ENCODE data around the gene TMEM115. TPM values are rescaled to one million over a fixed set of nuclear protein-coding genes. Genes with fewer than 3 reads are reported as not detected.
A peak's percentile ranks its signal among the peaks of the same experiment; 100 is the strongest.

The TMEM115 gene
- total RNA-seq, 1 donor from 2014 or later, result 19.7 TPM

- Histone ChIP-seq H3K27me3 (ENCODE audit: control insufficient read depth, insufficient read depth, low read length) (no peaks in the 10 kb centered on the region), H3K4me3 (ENCODE audit: low read depth, low read length) (peak overlapping the region; percentile 67), H3K36me3 (ENCODE audit: control insufficient read depth, insufficient read depth, low read length) (peaks cover 29% of the 10 kb centered on the region)
- FAIRE-seq (no peak), DNase-seq (ENCODE audit: low read depth) (no peak)
- no peak for TF ChIP-seq CTCF (IDR thresholded peaks at IDR 0.05; ENCODE audit: insufficient read depth, low read length, severe bottlenecking)
These were observed 9.2 kb downstream of the TMEM115 start for GRCh38 chr3:50350213-50350526.

DNA sequence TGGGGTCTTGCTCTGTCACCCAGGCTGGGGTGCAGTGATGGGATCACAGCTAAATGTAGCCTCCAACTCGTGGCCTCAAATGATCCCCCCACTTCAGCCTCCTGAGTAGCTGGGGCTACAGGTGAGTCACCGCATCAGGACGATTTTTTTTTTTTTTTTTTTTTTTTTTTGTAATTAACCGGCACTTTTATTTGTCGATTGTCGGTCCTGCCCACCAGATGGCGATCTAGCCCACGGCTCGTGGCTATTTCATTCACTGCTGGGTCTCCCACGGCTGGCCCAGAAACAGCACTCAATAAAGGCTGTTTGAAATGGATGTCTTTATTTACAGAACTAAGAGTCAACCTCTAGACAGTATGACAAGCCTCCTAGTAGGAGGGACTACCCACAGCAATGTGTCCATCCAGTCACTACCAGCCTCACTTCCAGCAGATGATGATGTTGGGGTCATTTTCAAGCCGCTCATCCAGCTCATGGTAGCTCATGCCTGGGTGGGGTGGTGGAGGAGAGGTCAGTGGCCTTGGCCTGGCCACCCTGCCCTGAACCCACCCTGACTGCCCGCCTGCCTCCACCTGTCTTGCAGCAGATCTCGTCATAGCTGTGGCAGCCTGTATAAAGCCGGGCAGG lies 12.0 kb downstream of the TMEM115 start:
- DNase-seq (ENCODE audit: low read depth), result peak; percentile 64
- Histone ChIP-seq H3K36me3 (ENCODE audit: control insufficient read depth, insufficient read depth, low read length) (peaks cover 16% of the 10 kb centered on the region), H3K4me3 (ENCODE audit: low read depth, low read length) (no peak overlapping the region), H3K27me3 (ENCODE audit: control insufficient read depth, insufficient read depth, low read length) (no peaks in the 10 kb centered on the region)
- no peak for FAIRE-seq
- TF ChIP-seq CTCF (IDR thresholded peaks at IDR 0.05; ENCODE audit: insufficient read depth, low read length, severe bottlenecking), result peak; percentile 64

DNA sequence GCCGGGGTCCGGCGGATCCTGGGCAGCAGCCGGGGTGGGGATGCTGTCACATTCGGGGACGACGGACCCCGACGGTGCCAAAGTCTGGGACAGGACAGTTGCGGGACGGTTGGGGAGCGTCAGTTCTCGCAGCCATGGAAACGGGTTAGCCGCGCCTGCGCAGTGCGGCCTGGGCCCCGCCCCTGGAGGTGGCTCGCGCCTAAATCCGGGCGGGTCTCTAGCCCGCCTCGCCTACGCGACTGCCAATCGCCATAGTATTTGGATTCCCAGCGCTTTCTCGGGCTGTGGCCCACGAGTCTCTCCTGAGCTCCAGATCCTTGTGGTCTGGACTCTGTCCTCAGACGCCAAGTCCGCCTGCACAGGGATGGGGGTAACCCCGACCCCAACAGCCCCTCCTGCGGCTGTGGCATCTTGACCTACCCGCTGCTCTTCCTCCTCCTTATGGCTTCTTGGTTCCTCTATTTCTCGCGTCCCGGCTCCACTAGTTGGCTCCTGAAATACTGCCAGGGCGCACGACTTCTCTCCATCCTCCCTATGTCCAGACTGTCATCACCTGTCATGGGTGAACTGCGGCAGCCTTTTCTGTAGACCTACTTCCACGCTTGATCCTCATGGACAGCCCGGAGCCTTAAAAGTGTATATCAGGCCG lies 13.6 kb downstream of the TMEM115 start, which contains the start of gene ZMYND10:
ZMYND10 (minus strand) TSS at position 147 of the 649 bp plus-strand sequence. CDS start 153 bp downstream, outside the sequence.
- DNase-seq (ENCODE audit: low read depth) (peak; percentile 37), FAIRE-seq (no peak)
- TF ChIP-seq CTCF (IDR thresholded peaks at IDR 0.05; ENCODE audit: insufficient read depth, low read length, severe bottlenecking), result no peak

DNA sequence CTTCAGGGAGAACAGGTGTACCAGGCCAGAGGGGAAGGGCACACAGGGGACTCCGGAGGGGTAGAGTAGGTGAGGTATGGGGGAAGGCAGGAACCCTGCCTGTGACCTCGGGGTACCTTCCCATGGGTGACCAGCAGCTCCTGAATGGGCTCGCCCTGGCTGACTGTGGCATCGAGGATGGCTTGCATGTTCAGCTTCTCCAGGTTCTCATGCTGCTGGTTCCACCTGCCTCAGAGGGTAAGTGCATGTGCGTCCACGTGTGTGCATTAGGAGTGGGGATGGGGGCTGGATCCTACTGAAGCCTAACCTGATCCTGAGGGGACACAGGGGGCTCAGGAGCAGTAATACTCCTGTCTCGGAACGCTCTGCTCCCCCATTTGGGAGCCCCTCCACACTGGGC lies 14.3 kb downstream of the TMEM115 start:
- peak overlapping the region; percentile 28 for H3K4me3 ChIP-seq (ENCODE audit: low read depth, low read length)
- H3K36me3 ChIP-seq (ENCODE audit: control insufficient read depth, insufficient read depth, low read length), result peaks cover 14% of the 10 kb centered on the region
- no peak for TF ChIP-seq CTCF (IDR thresholded peaks at IDR 0.05; ENCODE audit: insufficient read depth, low read length, severe bottlenecking)
- no peaks in the 10 kb centered on the region for H3K27me3 ChIP-seq (ENCODE audit: control insufficient read depth, insufficient read depth, low read length)
- DNase-seq (ENCODE audit: low read depth), result no peak
- FAIRE-seq, result no peak

More for the DNA sequence above, 13.6 kb downstream of the TMEM115 start, which contains the start of gene ZMYND10:
- H3K27me3 ChIP-seq (ENCODE audit: control insufficient read depth, insufficient read depth, low read length), result no peaks in the 10 kb centered on the region
- peak within 1 kb of the TSS; percentile 28 for H3K4me3 ChIP-seq (ENCODE audit: low read depth, low read length)
- H3K36me3 ChIP-seq (ENCODE audit: control insufficient read depth, insufficient read depth, low read length), result peaks cover 14% of the 10 kb centered on the region

- Histone ChIP-seq H3K27me3 (ENCODE audit: control insufficient read depth, insufficient read depth, low read length) (no peaks in the 10 kb centered on the region), H3K36me3 (ENCODE audit: control insufficient read depth, insufficient read depth, low read length) (peaks cover 5% of the 10 kb centered on the region), H3K4me3 (ENCODE audit: low read depth, low read length) (no peak overlapping the region)
- FAIRE-seq, result no peak
- no peak for TF ChIP-seq CTCF (IDR thresholded peaks at IDR 0.05; ENCODE audit: insufficient read depth, low read length, severe bottlenecking)
- DNase-seq (ENCODE audit: low read depth), result no peak
These were observed 16.3 kb downstream of the TMEM115 start for GRCh38 chr3:50342813-50343633.
